ENCODE data around the gene PPARGC1A.

Gene PPARGC1A

GRCh38 chr4:23891064-23891421 is 1.2 kb upstream of the PPARGC1A start:
- H3K9me3 ChIP-seq (ENCODE audit: control insufficient read depth, insufficient read depth, low read length) = no peaks in the 10 kb centered on the region
- DNase-seq (ENCODE audit: low read depth, low spot score) = no peak
- H3K36me3 ChIP-seq (ENCODE audit: control insufficient read depth, insufficient read depth, low read length) = no peaks in the 10 kb centered on the region
- H3K27me3 ChIP-seq (ENCODE audit: control insufficient read depth, insufficient read depth, low read length) = no peaks in the 10 kb centered on the region; the same call in 1 of the 2 replicates
- peaks cover 3% of the 10 kb centered on the region; the same call in 1 of the 2 replicates for H3K4me1 ChIP-seq (ENCODE audit: control insufficient read depth, insufficient read depth, low read length)
- no peak overlapping the region for H3K4me3 ChIP-seq (ENCODE audit: low read length)
- H3K27ac ChIP-seq (ENCODE audit: low read length) = no peak overlapping the region
- WGBS (ENCODE audit: insufficient coverage, insufficient read length) = no CpG with 5 or more reads among the region's 1 CpG

DNA sequence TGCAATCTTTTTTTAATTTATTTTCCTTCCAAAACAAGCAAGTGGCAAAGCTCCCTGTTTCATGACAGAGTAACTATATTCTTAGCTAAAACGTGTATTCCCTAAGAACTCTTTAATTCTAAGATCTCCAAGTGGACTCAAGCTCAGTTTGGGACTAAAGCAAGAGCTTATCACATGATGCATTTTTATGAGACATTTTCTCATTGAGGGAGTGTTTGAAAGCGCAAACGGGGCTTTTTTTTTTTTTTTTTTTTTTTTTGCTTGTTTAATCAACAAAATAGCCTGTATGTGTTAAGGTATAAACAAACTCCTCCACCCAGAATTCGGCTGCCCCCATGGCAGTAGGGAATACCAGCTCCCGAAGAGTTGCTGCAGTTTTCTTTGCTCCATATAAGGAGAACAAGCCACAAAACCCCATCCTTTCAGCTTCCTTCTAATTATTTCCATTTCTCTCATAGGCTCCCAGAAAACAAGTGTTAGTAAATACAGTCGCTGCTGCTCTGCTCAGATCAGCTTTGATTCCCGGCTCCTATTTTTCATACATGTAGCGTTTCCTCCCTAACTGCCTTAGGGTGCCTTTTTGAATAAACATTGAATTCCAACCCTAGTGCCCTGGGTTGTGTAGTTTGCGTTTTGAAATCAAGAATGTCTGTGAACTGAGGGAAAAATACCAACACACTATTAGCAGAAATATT is 669 bp upstream of the PPARGC1A start:
- H3K4me3 ChIP-seq (ENCODE audit: low read length) = no peak overlapping the region
- H3K27ac ChIP-seq (ENCODE audit: low read length) = no peak overlapping the region
- peaks cover 5% of the 10 kb centered on the region; the same call in 1 of the 2 replicates for H3K4me1 ChIP-seq (ENCODE audit: control insufficient read depth, insufficient read depth, low read length)
- WGBS (ENCODE audit: insufficient coverage, insufficient read length) = no CpG with 5 or more reads among the region's 9 CpGs
- no peaks in the 10 kb centered on the region for H3K36me3 ChIP-seq (ENCODE audit: control insufficient read depth, insufficient read depth, low read length)
- H3K27me3 ChIP-seq (ENCODE audit: control insufficient read depth, insufficient read depth, low read length) = no peaks in the 10 kb centered on the region; the same call in 1 of the 2 replicates
- no peaks in the 10 kb centered on the region for H3K9me3 ChIP-seq (ENCODE audit: control insufficient read depth, insufficient read depth, low read length)
- DNase-seq (ENCODE audit: low read depth, low spot score) = no peak

DNA sequence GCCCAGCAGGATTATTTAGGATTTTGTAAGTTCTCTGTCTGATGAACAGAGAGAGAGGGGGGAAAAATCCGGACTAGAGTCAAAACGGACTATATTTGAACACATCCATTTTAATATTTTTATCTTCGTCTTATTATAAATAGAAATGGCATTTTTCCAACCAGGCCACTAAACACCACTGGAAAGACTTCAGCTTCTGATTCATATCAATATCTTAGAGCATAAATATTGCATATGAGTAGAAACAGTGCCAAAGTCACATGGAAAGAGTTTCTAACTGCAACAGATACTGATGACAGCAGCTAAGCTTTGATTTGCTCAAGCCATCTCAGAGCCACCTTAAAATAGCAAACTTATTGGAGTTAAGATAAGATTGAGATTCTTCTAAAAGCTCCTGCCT is 456 bp downstream of the PPARGC1A start:
- WGBS (ENCODE audit: insufficient coverage, insufficient read length) = no CpG with 5 or more reads among the region's 3 CpGs
- peaks cover 5% of the 10 kb centered on the region; the same call in 1 of the 2 replicates for H3K4me1 ChIP-seq (ENCODE audit: control insufficient read depth, insufficient read depth, low read length)
- H3K27me3 ChIP-seq (ENCODE audit: control insufficient read depth, insufficient read depth, low read length) = no peaks in the 10 kb centered on the region; the same call in 1 of the 2 replicates
- H3K9me3 ChIP-seq (ENCODE audit: control insufficient read depth, insufficient read depth, low read length) = no peaks in the 10 kb centered on the region
- DNase-seq (ENCODE audit: low read depth, low spot score) = no peak
- no peak overlapping the region for H3K4me3 ChIP-seq (ENCODE audit: low read length)
- H3K36me3 ChIP-seq (ENCODE audit: control insufficient read depth, insufficient read depth, low read length) = no peaks in the 10 kb centered on the region
- H3K27ac ChIP-seq (ENCODE audit: low read length) = no peak overlapping the region

GRCh38 chr4:23888421-23889319 is 1.2 kb downstream of the PPARGC1A start:
- no peak for DNase-seq (ENCODE audit: low read depth, low spot score)
- peaks cover 5% of the 10 kb centered on the region; the same call in 1 of the 2 replicates for H3K4me1 ChIP-seq (ENCODE audit: control insufficient read depth, insufficient read depth, low read length)
- no peak overlapping the region; the same call in 1 of the 2 replicates for H3K4me3 ChIP-seq (ENCODE audit: low read length)
- WGBS (ENCODE audit: insufficient coverage, insufficient read length) = no CpG with 5 or more reads among the region's 25 CpGs
- H3K27me3 ChIP-seq (ENCODE audit: control insufficient read depth, insufficient read depth, low read length) = no peaks in the 10 kb centered on the region; the same call in 1 of the 2 replicates
- no peaks in the 10 kb centered on the region for H3K36me3 ChIP-seq (ENCODE audit: control insufficient read depth, insufficient read depth, low read length)
- no peaks in the 10 kb centered on the region for H3K9me3 ChIP-seq (ENCODE audit: control insufficient read depth, insufficient read depth, low read length)
- no peak overlapping the region for H3K27ac ChIP-seq (ENCODE audit: low read length)

DNA sequence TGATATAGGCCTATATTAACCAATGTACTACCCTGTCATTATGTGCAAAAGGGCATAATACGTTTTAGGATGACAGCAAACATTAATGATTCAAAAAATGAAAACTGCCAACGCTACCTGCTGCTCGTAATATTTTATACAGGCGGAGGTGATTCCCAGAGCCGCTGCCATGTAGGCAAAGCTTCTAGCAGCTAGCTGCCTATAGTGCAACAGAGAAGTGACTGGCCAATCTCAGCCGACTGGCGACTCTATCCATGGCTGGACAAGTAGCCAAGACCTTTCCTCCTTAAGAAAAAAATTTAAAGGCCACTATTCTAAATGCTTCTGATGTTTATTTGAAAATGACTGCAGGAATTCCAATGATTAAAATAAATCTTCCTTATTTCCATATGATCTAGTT is 1.9 kb downstream of the PPARGC1A start:
- Histone ChIP-seq H3K36me3 (ENCODE audit: control insufficient read depth, insufficient read depth, low read length) (no peaks in the 10 kb centered on the region), H3K4me1 (ENCODE audit: control insufficient read depth, insufficient read depth, low read length) (peaks cover 5% of the 10 kb centered on the region; the same call in 1 of the 2 replicates), H3K4me3 (ENCODE audit: low read length) (no peak overlapping the region), H3K9me3 (ENCODE audit: control insufficient read depth, insufficient read depth, low read length) (no peaks in the 10 kb centered on the region), H3K27me3 (ENCODE audit: control insufficient read depth, insufficient read depth, low read length) (no peaks in the 10 kb centered on the region; the same call in 1 of the 2 replicates), H3K27ac (ENCODE audit: low read length) (no peak overlapping the region)
- DNase-seq (ENCODE audit: low read depth, low spot score) = no peak
- WGBS (ENCODE audit: insufficient coverage, insufficient read length) = no CpG with 5 or more reads among the region's 7 CpGs

- H3K4me1 ChIP-seq (ENCODE audit: control insufficient read depth, insufficient read depth, low read length) = peaks cover 5% of the 10 kb centered on the region; the same call in 1 of the 2 replicates
- no peak overlapping the region for H3K4me3 ChIP-seq (ENCODE audit: low read length)
- no CpG with 5 or more reads among the region's 3 CpGs for WGBS (ENCODE audit: insufficient coverage, insufficient read length)
- H3K9me3 ChIP-seq (ENCODE audit: control insufficient read depth, insufficient read depth, low read length) = no peaks in the 10 kb centered on the region
- H3K27me3 ChIP-seq (ENCODE audit: control insufficient read depth, insufficient read depth, low read length) = no peaks in the 10 kb centered on the region; the same call in 1 of the 2 replicates
- DNase-seq (ENCODE audit: low read depth, low spot score) = no peak
- no peak overlapping the region for H3K27ac ChIP-seq (ENCODE audit: low read length)
- no peaks in the 10 kb centered on the region for H3K36me3 ChIP-seq (ENCODE audit: control insufficient read depth, insufficient read depth, low read length)
Observed at GRCh38 chr4:23887173-23887572, 2.7 kb downstream of the PPARGC1A start.

DNA sequence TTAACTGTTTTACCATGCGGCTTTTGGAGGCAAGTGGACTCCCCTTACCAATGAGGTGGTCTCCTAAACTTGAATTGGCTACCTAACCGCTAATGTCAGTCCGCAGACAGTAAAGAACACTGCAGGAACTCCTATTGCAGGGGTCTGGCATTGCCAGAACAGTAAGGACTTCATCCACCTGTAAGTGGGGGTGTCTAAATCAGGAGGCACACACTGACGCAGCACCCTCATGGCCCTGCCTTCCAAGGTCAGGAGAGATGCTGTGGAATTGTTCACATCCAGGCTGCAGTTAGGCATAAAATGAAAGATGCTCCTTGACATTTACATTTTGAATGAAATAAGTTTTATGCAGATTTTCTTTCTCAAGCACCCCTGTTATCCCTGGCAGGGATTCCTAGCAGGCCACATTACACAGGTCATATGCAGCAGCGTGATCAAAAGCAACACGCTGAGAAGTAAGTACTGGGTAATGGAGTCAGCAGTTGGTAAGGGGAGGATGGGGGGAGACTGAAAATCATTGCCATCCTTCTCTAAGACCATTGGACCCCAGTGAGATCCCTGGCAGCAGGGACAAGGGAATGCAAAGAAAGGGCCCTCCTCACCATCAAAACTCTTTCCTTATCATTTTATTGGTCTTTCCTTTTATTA is 3.8 kb downstream of the PPARGC1A start:
- WGBS (ENCODE audit: insufficient coverage, insufficient read length) = no CpG with 5 or more reads among the region's 6 CpGs
- no peak for DNase-seq (ENCODE audit: low read depth, low spot score)
- Histone ChIP-seq H3K4me3 (ENCODE audit: low read length) (no peak overlapping the region), H3K4me1 (ENCODE audit: control insufficient read depth, insufficient read depth, low read length) (peaks cover 6% of the 10 kb centered on the region; the same call in 1 of the 2 replicates), H3K27ac (ENCODE audit: low read length) (no peak overlapping the region), H3K27me3 (ENCODE audit: control insufficient read depth, insufficient read depth, low read length) (no peaks in the 10 kb centered on the region; the same call in 1 of the 2 replicates), H3K9me3 (ENCODE audit: control insufficient read depth, insufficient read depth, low read length) (no peaks in the 10 kb centered on the region), H3K36me3 (ENCODE audit: control insufficient read depth, insufficient read depth, low read length) (no peaks in the 10 kb centered on the region)

- DNase-seq (ENCODE audit: low read depth, low spot score) = no peak
Observed at GRCh38 chr4:23884741-23885140, 5.1 kb downstream of the PPARGC1A start.

DNA sequence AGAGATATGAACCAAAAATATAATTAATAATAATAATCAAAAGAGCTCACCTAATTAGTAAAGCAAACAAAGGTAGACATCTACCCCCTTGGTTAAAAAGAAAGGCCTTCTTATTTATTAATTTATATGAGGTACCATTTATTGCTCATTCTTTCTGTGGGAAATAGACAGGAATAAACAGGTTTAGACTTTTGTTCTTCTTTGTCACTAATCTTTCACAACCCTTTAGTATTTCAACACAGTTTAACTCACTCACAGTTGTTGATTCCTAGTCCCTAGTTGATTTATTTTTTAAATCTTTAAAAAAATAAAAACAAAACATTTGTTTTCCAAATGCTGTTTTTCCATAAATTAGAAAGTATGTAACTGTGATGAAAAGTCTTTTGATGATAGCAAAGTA is 5.6 kb downstream of the PPARGC1A start:
- H3K27me3 ChIP-seq (ENCODE audit: control insufficient read depth, insufficient read depth, low read length) = no peaks in the 10 kb centered on the region
- peaks cover 5% of the 10 kb centered on the region; the same call in 1 of the 2 replicates for H3K4me1 ChIP-seq (ENCODE audit: control insufficient read depth, insufficient read depth, low read length)
- no peaks in the 10 kb centered on the region for H3K36me3 ChIP-seq (ENCODE audit: control insufficient read depth, insufficient read depth, low read length)
- H3K9me3 ChIP-seq (ENCODE audit: control insufficient read depth, insufficient read depth, low read length) = no peaks in the 10 kb centered on the region
- H3K4me3 ChIP-seq (ENCODE audit: low read length) = no peak overlapping the region
- no peak overlapping the region for H3K27ac ChIP-seq (ENCODE audit: low read length)
- no peak for DNase-seq (ENCODE audit: low read depth, low spot score)

More at GRCh38 chr4:23884741-23885140, 5.1 kb downstream of the PPARGC1A start:
- Histone ChIP-seq H3K27me3 (ENCODE audit: control insufficient read depth, insufficient read depth, low read length) (no peaks in the 10 kb centered on the region; the same call in 1 of the 2 replicates), H3K4me3 (ENCODE audit: low read length) (no peak overlapping the region), H3K36me3 (ENCODE audit: control insufficient read depth, insufficient read depth, low read length) (no peaks in the 10 kb centered on the region), H3K9me3 (ENCODE audit: control insufficient read depth, insufficient read depth, low read length) (no peaks in the 10 kb centered on the region), H3K4me1 (ENCODE audit: control insufficient read depth, insufficient read depth, low read length) (peaks cover 6% of the 10 kb centered on the region; the same call in 1 of the 2 replicates), H3K27ac (ENCODE audit: low read length) (no peak overlapping the region)
- no CpG with 5 or more reads among the region's 1 CpG for WGBS (ENCODE audit: insufficient coverage, insufficient read length)

DNA sequence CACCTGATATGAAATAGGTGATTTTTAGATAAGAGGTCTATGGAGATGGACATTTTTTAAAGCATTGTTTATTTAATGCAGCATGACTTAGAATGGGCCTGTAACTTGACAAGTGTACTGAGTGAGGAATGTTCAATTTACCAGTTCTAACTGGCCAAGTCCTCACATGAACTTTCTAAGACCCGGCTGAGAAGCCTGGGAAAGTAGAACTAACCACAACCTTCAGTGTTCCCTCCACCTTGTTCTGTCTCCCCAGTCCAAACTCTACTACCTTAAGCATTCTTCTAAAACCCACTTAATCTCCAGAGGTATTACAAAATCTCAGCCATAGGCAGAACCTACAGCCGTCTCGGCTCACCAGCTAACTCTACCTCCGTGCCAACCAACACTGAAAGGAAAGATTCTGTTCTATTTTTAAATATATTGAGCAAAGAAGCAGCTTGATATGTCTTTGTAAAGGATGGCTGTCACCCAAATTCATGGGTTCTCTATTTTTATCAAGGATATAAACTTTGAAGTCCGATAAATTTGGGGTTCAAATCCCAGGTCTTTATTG is 6.8 kb downstream of the PPARGC1A start:
- Histone ChIP-seq H3K9me3 (ENCODE audit: control insufficient read depth, insufficient read depth, low read length) (no peaks in the 10 kb centered on the region), H3K27ac (ENCODE audit: low read length) (no peak overlapping the region), H3K36me3 (ENCODE audit: control insufficient read depth, insufficient read depth, low read length) (no peaks in the 10 kb centered on the region), H3K4me1 (ENCODE audit: control insufficient read depth, insufficient read depth, low read length) (peaks cover 5% of the 10 kb centered on the region; the same call in 1 of the 2 replicates), H3K27me3 (ENCODE audit: control insufficient read depth, insufficient read depth, low read length) (no peaks in the 10 kb centered on the region), H3K4me3 (ENCODE audit: low read length) (no peak overlapping the region)
- WGBS (ENCODE audit: insufficient coverage, insufficient read length) = no CpG with 5 or more reads among the region's 5 CpGs
- no peak for DNase-seq (ENCODE audit: low read depth, low spot score)

Measured in iPS DF 6.9 (cell line).